Adipocyte (in vitro differentiated cells): ENCODE measurements around the gene TGFB1I1.
A peak's percentile ranks its signal among the peaks of the same experiment; 100 is the strongest.
"Not testable (repeated sequence)": the region's sequence is repeated elsewhere in the genome, so short reads cannot be mapped to it uniquely, and the experiment has no call there.

ENCODE experiments used
- DNase-seq: peaks from one replicate; pipeline ENCODE4 v3.0.0-alpha.2; 2015; ENCODE audit warnings: low read depth
- H3K27me3 ChIP-seq: replicated peaks from 2 replicates; pipeline ENCODE4 v1.7.0; 2013; ENCODE audit warnings: mild to moderate bottlenecking, low read length, moderate library complexity; ENCODE audit not compliant: control insufficient read depth, insufficient read depth
- H3K36me3 ChIP-seq: 2 replicates; pipeline ENCODE4 v1.7.0; 2013; ENCODE audit warnings: low read length, mild to moderate bottlenecking, moderate library complexity; ENCODE audit not compliant: control insufficient read depth, insufficient read depth, severe bottlenecking
- H3K4me1 ChIP-seq: 2 replicates; pipeline ENCODE4 v1.7.0; 2013; ENCODE audit warnings: mild to moderate bottlenecking, low read length, moderate library complexity; ENCODE audit not compliant: control insufficient read depth, insufficient read depth
- H3K4me3 ChIP-seq: 2 replicates; pipeline ENCODE4 v1.7.0; 2013; ENCODE audit warnings: mild to moderate bottlenecking, low read length, moderate library complexity
- H3K9ac ChIP-seq: 2 replicates; pipeline ENCODE4 v1.7.0; 2013; ENCODE audit warnings: mild to moderate bottlenecking, low read length, moderate library complexity
- H3K9me3 ChIP-seq: 2 replicates; pipeline ENCODE4 v1.7.0; 2013; ENCODE audit warnings: mild to moderate bottlenecking, low read length, moderate library complexity; ENCODE audit not compliant: control insufficient read depth

The TGFB1I1 gene

GRCh38 chr16:31508706-31509195 is 36.8 kb downstream of the TGFB1I1 start:
- Histone ChIP-seq H3K27me3 (no peaks in the 10 kb centered on the region), H3K36me3 (no peaks in the 10 kb centered on the region), H3K9ac (peak overlapping the region; percentile 92), H3K4me1 (peaks cover 18% of the 10 kb centered on the region), H3K9me3 (no peaks in the 10 kb centered on the region), H3K4me3 (peak overlapping the region; percentile 95)
- DNase-seq: peak; percentile 58

GRCh38 chr16:31513126-31513525 is 41.2 kb downstream of the TGFB1I1 start:
- Histone ChIP-seq H3K36me3 (no peaks in the 10 kb centered on the region), H3K9me3 (no peaks in the 10 kb centered on the region), H3K4me3 (no peak overlapping the region), H3K4me1 (peaks cover 9% of the 10 kb centered on the region), H3K9ac (no peak overlapping the region), H3K27me3 (no peaks in the 10 kb centered on the region)
- peak; percentile 86 for DNase-seq

DNA sequence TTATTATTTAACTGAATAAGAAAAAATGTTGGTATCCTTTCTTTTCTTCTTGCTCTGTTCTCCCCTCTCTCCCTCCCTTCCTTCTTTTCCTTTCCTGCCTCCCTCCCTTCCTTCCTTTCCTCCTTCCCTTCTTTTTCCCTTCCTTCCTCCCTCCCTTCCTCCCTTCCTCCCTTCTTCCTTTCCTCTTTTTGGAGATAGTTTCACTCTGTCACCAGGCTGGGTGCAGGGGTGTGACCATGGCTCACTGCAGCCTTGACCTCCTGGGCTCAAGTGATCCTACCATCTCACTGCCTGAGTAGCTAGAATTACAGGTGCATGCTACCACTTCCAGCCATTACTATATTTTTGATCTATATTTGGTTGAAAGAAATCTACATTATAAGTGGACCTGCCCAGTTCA is 41.9 kb downstream of the TGFB1I1 start:
- H3K36me3 ChIP-seq: no peaks in the 10 kb centered on the region
- no peak for DNase-seq
- H3K4me3 ChIP-seq: no peak overlapping the region
- H3K9ac ChIP-seq: no peak overlapping the region
- H3K9me3 ChIP-seq: no peaks in the 10 kb centered on the region
- H3K27me3 ChIP-seq: no peaks in the 10 kb centered on the region
- H3K4me1 ChIP-seq: peaks cover 8% of the 10 kb centered on the region

DNA sequence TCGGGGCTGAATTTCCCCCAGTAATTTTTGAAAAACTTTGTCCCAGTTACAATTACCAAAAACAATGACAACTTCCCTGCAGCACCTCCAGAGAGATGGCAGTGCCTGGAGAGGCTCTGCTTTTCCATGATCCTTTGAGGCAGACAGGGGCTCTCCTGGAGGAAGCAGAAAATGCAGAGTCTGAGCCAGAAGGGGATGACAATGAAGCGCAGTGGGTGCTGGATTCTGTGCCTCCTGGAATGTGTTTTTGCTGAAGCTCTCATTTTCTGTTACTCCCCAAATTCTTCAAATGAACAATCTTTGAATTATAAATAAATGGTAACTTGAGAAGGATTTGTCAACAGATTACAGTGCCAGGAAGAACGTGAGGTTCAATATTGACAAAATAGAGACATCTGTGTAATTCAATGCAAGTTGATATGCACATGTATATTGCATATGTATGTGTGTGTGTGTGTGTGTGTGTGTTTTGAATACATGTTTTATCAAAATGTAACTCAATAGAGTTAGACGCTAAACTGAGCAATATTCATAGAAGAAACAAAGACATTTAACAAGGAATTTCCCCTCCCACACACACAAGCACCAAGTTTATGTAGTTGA is 45.9 kb downstream of the TGFB1I1 start:
- Histone ChIP-seq H3K27me3 (no peaks in the 10 kb centered on the region), H3K4me3 (no peak overlapping the region), H3K9me3 (no peaks in the 10 kb centered on the region), H3K4me1 (no peaks in the 10 kb centered on the region), H3K9ac (no peak overlapping the region), H3K36me3 (no peaks in the 10 kb centered on the region)
- DNase-seq: no peak

DNA sequence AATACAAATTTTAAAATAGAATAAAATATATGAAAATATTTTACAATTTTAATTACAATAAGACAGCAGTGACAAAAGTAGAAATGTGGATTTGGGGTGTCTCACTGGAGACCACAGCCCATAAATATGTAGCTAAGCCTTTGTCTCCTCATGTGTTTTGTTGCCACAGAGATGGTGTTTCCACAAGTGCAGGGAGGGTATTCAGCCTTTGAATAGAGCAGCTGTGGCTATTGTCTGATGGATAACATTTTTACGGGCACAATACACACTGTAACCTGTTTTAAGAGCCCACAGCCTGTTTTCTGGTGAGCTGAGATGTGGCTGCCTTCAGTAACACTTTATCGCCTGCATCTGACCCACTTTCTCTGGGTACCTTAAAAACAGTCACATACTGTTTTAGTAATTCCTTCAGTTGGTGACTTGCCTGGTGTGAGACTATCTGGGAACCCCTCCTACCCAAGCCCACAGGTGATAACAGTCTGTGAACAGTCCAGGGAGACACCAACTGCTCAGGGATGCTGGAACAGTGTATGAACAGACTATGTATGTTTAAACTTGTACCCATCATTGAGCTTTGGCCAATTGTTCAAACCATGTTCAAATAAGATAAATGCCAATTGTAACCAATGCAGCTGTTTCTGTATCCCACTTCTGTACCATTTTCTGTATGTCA is 47.9 kb downstream of the TGFB1I1 start:
- no peaks in the 10 kb centered on the region for H3K9me3 ChIP-seq
- H3K27me3 ChIP-seq: peaks cover 2% of the 10 kb centered on the region
- H3K36me3 ChIP-seq: no peaks in the 10 kb centered on the region
- H3K4me1 ChIP-seq: no peaks in the 10 kb centered on the region
- DNase-seq: no peak
- no peak overlapping the region for H3K4me3 ChIP-seq
- no peak overlapping the region for H3K9ac ChIP-seq

- Histone ChIP-seq H3K4me1 (no peaks in the 10 kb centered on the region), H3K36me3 (no peaks in the 10 kb centered on the region), H3K9me3 (no peaks in the 10 kb centered on the region), H3K4me3 (no peak overlapping the region), H3K27me3 (peaks cover 2% of the 10 kb centered on the region), H3K9ac (no peak overlapping the region)
- no peak for DNase-seq
These were observed 49.4 kb downstream of the TGFB1I1 start for GRCh38 chr16:31521368-31521767.

- Histone ChIP-seq H3K4me1 (no peaks in the 10 kb centered on the region), H3K9me3 (no peaks in the 10 kb centered on the region), H3K9ac (no peak overlapping the region), H3K36me3 (no peaks in the 10 kb centered on the region), H3K27me3 (peaks cover 2% of the 10 kb centered on the region), H3K4me3 (no peak overlapping the region)
- DNase-seq: no peak
These were observed 50.1 kb downstream of the TGFB1I1 start for GRCh38 chr16:31522071-31522470.

DNA sequence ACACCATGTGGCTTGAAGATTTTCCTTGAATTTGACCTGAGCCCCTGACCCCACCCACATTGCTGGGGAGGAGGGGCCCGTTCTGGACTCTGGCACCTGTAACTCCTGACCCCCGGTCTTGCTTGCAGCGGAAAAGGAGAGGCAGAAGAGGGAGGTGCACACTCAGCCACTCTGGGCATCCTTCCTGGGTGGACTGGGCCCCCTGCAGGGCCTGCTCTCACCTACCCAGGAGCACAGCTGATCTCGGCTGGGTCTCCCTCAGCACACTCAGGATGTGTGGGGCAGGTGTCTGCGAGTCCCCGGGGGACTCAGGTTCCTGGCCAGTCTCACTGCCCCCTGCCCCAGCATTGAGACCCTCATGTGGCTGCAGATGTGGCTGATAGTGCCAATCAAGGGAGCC is 51.8 kb downstream of the TGFB1I1 start:
- not testable (repeated sequence) for H3K4me1 ChIP-seq, H3K9ac ChIP-seq, H3K36me3 ChIP-seq, DNase-seq, H3K4me3 ChIP-seq, H3K9me3 ChIP-seq
- H3K27me3 ChIP-seq: peaks cover 16% of the 10 kb centered on the region

- Histone ChIP-seq H3K27me3 (peaks cover 24% of the 10 kb centered on the region), H3K36me3 (no peaks in the 10 kb centered on the region), H3K9me3 (no peaks in the 10 kb centered on the region), H3K4me1 (no peaks in the 10 kb centered on the region), H3K4me3 (no peak overlapping the region), H3K9ac (no peak overlapping the region)
- DNase-seq: no peak
These were observed 53.2 kb downstream of the TGFB1I1 start for GRCh38 chr16:31525113-31525512.
